B cell (primary cell): Measurements from ENCODE around the gene DYRK1A.

ENCODE experiments used
- EZH2 ChIP-seq: IDR thresholded peaks from 2 replicates; pipeline ENCODE4 v1.6.1; 2012; ENCODE audit warnings: borderline replicate concordance, low read depth, mild to moderate bottlenecking, moderate library complexity, low read length; ENCODE audit not compliant: insufficient read depth, poor library complexity, severe bottlenecking
- TF ChIP-seq, protein P1 (sequence below): fragments of 200-600 bp; IDR thresholded peaks from one replicate; pipeline ENCODE4 v1.8.0; 2022; ENCODE audit warnings: antibody characterized with exemption, mild to moderate bottlenecking

DNA sequence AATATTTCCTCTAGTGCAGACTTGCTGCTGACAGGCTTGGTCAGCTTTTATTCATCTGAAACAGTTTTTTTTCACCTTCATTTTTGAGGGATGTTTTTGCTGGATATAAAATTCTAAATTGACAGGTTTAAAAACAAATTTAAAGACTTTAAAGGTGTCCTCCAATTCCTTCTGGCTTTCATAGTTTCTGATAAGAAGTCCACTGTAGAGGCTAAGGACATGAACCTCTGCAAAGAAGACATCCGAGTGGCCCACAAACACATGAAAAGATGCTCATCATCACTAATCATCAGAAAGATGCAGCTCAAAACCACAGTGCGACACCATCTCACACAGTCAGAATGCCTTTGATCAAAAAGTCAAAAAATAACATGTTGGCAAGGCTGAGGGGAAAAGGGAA, 42.0 kb upstream of the DYRK1A start:
- TF ChIP-seq, protein P1, sequence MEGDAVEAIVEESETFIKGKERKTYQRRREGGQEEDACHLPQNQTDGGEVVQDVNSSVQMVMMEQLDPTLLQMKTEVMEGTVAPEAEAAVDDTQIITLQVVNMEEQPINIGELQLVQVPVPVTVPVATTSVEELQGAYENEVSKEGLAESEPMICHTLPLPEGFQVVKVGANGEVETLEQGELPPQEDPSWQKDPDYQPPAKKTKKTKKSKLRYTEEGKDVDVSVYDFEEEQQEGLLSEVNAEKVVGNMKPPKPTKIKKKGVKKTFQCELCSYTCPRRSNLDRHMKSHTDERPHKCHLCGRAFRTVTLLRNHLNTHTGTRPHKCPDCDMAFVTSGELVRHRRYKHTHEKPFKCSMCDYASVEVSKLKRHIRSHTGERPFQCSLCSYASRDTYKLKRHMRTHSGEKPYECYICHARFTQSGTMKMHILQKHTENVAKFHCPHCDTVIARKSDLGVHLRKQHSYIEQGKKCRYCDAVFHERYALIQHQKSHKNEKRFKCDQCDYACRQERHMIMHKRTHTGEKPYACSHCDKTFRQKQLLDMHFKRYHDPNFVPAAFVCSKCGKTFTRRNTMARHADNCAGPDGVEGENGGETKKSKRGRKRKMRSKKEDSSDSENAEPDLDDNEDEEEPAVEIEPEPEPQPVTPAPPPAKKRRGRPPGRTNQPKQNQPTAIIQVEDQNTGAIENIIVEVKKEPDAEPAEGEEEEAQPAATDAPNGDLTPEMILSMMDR: no peak
- TF ChIP-seq EZH2: no peak
